ENCODE data around the gene PTPN23. TPM values are rescaled to one million over a fixed set of nuclear protein-coding genes. Genes with fewer than 3 reads are reported as not detected.

PTPN23 gene
- total and polyA plus RNA-seq, 9 of the 15 experiments (the other 6 are each of a cell fraction or from before 2014, with no cell fraction given), result 0.41 to 58.7 (median 7.2) TPM

GRCh38 chr3:47440131-47440530, 59.3 kb downstream of the PTPN23 start (continued):
- no peak for TF ChIP-seq ZNF431 (CRISPR knock-in tag; IDR thresholded peaks at IDR 0.05)
- TF ChIP-seq, protein P1, sequence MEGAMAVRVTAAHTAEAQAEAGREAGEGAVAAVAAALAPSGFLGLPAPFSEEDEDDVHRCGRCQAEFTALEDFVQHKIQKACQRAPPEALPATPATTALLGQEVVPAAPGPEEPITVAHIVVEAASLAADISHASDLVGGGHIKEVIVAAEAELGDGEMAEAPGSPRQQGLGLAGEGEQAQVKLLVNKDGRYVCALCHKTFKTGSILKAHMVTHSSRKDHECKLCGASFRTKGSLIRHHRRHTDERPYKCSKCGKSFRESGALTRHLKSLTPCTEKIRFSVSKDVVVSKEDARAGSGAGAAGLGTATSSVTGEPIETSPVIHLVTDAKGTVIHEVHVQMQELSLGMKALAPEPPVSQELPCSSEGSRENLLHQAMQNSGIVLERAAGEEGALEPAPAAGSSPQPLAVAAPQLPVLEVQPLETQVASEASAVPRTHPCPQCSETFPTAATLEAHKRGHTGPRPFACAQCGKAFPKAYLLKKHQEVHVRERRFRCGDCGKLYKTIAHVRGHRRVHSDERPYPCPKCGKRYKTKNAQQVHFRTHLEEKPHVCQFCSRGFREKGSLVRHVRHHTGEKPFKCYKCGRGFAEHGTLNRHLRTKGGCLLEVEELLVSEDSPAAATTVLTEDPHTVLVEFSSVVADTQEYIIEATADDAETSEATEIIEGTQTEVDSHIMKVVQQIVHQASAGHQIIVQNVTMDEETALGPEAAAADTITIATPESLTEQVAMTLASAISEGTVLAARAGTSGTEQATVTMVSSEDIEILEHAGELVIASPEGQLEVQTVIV (CRISPR knock-in tag; IDR thresholded peaks at IDR 0.05; ENCODE audit: borderline replicate concordance), result no peak
- no peak for TF ChIP-seq CBFA2T3 (IDR thresholded peaks at IDR 0.05)
- TF ChIP-seq FOXM1 (IDR thresholded peaks at IDR 0.05; ENCODE audit: low read depth), result no peak
- no peak for TF ChIP-seq FOXM1 (CRISPR knock-in tag; IDR thresholded peaks at IDR 0.05; ENCODE audit: low read depth)
- no peak for TF ChIP-seq NR0B1 (IDR thresholded peaks at IDR 0.05; ENCODE audit: partially characterized antibody)
- TF ChIP-seq CTCF (IDR thresholded peaks at IDR 0.05 in 2 of 3, conservative IDR thresholded peaks at IDR 0.05 in 1 of 3; ENCODE audit: insufficient read depth in 2 of 3, low read depth in 1 of 3, low read length in 3 of 3), result peak; percentile 54 to 66 (median 60)
- TF ChIP-seq MYC (IDR thresholded peaks at IDR 0.05; ENCODE audit: low read depth, low read length), result no peak
- TF ChIP-seq MYC (CRISPR knock-in tag; IDR thresholded peaks at IDR 0.05; ENCODE audit: borderline replicate concordance, low read depth), result no peak
- no peak for TF ChIP-seq ZC3H11A (IDR thresholded peaks at IDR 0.05; ENCODE audit: low read depth, low read length)
- no peak for TF ChIP-seq GATAD2B (IDR thresholded peaks at IDR 0.05; ENCODE audit: borderline replicate concordance)
- no peak for TF ChIP-seq ZNF174 (CRISPR knock-in tag; IDR thresholded peaks at IDR 0.05)
- TF ChIP-seq ESRRA (IDR thresholded peaks at IDR 0.05; ENCODE audit: borderline replicate concordance, low read depth), result no peak
- TF ChIP-seq, protein P2, sequence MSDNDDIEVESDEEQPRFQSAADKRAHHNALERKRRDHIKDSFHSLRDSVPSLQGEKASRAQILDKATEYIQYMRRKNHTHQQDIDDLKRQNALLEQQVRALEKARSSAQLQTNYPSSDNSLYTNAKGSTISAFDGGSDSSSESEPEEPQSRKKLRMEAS (CRISPR knock-in tag; IDR thresholded peaks at IDR 0.05), result no peak
- no peak for TF ChIP-seq NCOA2 (IDR thresholded peaks at IDR 0.05; ENCODE audit: partially characterized antibody in 2 of 2)
- TF ChIP-seq, protein P3, sequence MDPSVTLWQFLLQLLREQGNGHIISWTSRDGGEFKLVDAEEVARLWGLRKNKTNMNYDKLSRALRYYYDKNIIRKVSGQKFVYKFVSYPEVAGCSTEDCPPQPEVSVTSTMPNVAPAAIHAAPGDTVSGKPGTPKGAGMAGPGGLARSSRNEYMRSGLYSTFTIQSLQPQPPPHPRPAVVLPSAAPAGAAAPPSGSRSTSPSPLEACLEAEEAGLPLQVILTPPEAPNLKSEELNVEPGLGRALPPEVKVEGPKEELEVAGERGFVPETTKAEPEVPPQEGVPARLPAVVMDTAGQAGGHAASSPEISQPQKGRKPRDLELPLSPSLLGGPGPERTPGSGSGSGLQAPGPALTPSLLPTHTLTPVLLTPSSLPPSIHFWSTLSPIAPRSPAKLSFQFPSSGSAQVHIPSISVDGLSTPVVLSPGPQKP (CRISPR knock-in tag; IDR thresholded peaks at IDR 0.05), result no peak
- no peak for TF ChIP-seq SMARCA5 (IDR thresholded peaks at IDR 0.05)
